HepG2 (cell line): ENCODE results near the gene CCDC57. TPM values are rescaled to one million over a fixed set of nuclear protein-coding genes. Genes with fewer than 3 reads are reported as not detected.

Experiments used
- GABPA ChIP-seq, 2 experiments: IDR thresholded peaks; 2 replicates each; pipeline ENCODE4 v1.6.1; 2011 to 2016; ENCODE audit warnings: low read depth in 2 of 2, low read length in 1 of 2, missing biosample characterization in 1 of 2, missing genetic modification characterization in 1 of 2
- GPN1 ChIP-seq: sonication (generic); formaldehyde crosslinking; IDR thresholded peaks from 2 replicates; pipeline ENCODE4 v1.5.1; 2020; ENCODE audit warnings: missing genetic modification reagents, borderline replicate concordance
- KLF12 ChIP-seq: sonication (generic); formaldehyde crosslinking; IDR thresholded peaks from 2 replicates; pipeline ENCODE4 v1.4.0; 2020; ENCODE audit warnings: missing genetic modification reagents, borderline replicate concordance
- MAFK ChIP-seq, 2 experiments: IDR thresholded peaks in 1 of 2; conservative IDR thresholded peaks in 1 of 2; 2 replicates each; pipeline ENCODE4 v1.6.1; 2011; ENCODE audit warnings: improper control_type of control experiment in 2 of 2, low read length in 2 of 2
- MYC ChIP-seq: sonication (generic); formaldehyde crosslinking; IDR thresholded peaks from 2 replicates; pipeline ENCODE4 v1.9.0; 2021; ENCODE audit warnings: missing genetic modification reagents, borderline replicate concordance
- RBAK ChIP-seq: sonication (generic); formaldehyde crosslinking; IDR thresholded peaks from 2 replicates; pipeline ENCODE4 v1.5.1; 2020; ENCODE audit warnings: mild to moderate bottlenecking, missing genetic modification reagents
- ZBTB21 ChIP-seq: sonication (generic); formaldehyde crosslinking; IDR thresholded peaks from 2 replicates; pipeline ENCODE4 v1.4.0; 2020; ENCODE audit warnings: missing genetic modification reagents
- ZBTB3 ChIP-seq: sonication (generic); formaldehyde crosslinking; IDR thresholded peaks from 2 replicates; pipeline ENCODE4 v1.4.0; 2020; ENCODE audit warnings: low read depth, mild to moderate bottlenecking, moderate library complexity, missing genetic modification reagents, borderline replicate concordance
- ZNF24 ChIP-seq: fragments of 450-650 bp; IDR thresholded peaks from 2 replicates; pipeline ENCODE4 v1.6.1; 2017; ENCODE audit warnings: antibody characterized with exemption, mild to moderate bottlenecking
- ZNF703 ChIP-seq: sonication (generic); formaldehyde crosslinking; IDR thresholded peaks from 2 replicates; pipeline ENCODE4 v1.5.1; 2020; ENCODE audit warnings: missing genetic modification reagents, mild to moderate bottlenecking, moderate library complexity, borderline replicate concordance
- polyA plus RNA-seq, 8 experiments: library from polyadenylated mRNA; depleted of rRNA in 3 of 8; stranded (reverse) in 7 of 8; unstranded in 1 of 8; fragments of >200 nt; fragmentation: Illumina TruSeq in 4 of 8; extraction: Trizol in 4 of 8; gene quantifications; 2 replicates each; pipeline versions ENCODE4 v1.2.1 to v1.2.3, GENCODE V29; 2011 to 2016; ENCODE audit warnings: low read depth in 4 of 8, missing spikeins in 1 of 8, mixed read lengths in 1 of 8; ENCODE audit not compliant: insufficient read depth in 1 of 8
- total RNA-seq, 5 experiments: library from RNA; depleted of rRNA; stranded (reverse); fragments of >200 nt; fragmentation: Illumina TruSeq; extraction: Trizol; gene quantifications; 2 replicates each; pipeline ENCODE4 v1.2.3, GENCODE V29; 2016; ENCODE audit warnings: low read depth in 1 of 5
- TF ChIP-seq, protein P1 (sequence below): sonication (generic); formaldehyde crosslinking; IDR thresholded peaks from 2 replicates; pipeline ENCODE4 v1.5.0; 2020; ENCODE audit warnings: mild to moderate bottlenecking, missing genetic modification reagents, borderline replicate concordance
- TF ChIP-seq, protein P2 (sequence below): sonication (generic); formaldehyde crosslinking; IDR thresholded peaks from 2 replicates; pipeline ENCODE4 v1.8.0; 2022; ENCODE audit warnings: low read depth, missing genetic modification reagents
- TF ChIP-seq, protein P3 (sequence below): IDR thresholded peaks from 2 replicates; pipeline ENCODE4 v1.6.1; 2016; ENCODE audit warnings: mild to moderate bottlenecking
- TF ChIP-seq, protein P4 (sequence below): sonication (generic); formaldehyde crosslinking; conservative IDR thresholded peaks from 2 replicates; pipeline ENCODE4 v1.4.0; 2020; ENCODE audit warnings: missing genetic modification reagents
- TF ChIP-seq, protein P5 (sequence below): sonication (generic); formaldehyde crosslinking; IDR thresholded peaks from 2 replicates; pipeline ENCODE4 v1.5.1; 2020; ENCODE audit warnings: mild to moderate bottlenecking, missing genetic modification reagents, moderate library complexity
- TF ChIP-seq, protein P6 (sequence below): IDR thresholded peaks from 2 replicates; pipeline ENCODE4 v1.6.1; 2016

The CCDC57 gene
- total and polyA plus RNA-seq, 2 of the 13 experiments (the other 11 are each of a cell fraction or from before 2014, with no cell fraction given): 59.3 to 59.9 TPM

DNA sequence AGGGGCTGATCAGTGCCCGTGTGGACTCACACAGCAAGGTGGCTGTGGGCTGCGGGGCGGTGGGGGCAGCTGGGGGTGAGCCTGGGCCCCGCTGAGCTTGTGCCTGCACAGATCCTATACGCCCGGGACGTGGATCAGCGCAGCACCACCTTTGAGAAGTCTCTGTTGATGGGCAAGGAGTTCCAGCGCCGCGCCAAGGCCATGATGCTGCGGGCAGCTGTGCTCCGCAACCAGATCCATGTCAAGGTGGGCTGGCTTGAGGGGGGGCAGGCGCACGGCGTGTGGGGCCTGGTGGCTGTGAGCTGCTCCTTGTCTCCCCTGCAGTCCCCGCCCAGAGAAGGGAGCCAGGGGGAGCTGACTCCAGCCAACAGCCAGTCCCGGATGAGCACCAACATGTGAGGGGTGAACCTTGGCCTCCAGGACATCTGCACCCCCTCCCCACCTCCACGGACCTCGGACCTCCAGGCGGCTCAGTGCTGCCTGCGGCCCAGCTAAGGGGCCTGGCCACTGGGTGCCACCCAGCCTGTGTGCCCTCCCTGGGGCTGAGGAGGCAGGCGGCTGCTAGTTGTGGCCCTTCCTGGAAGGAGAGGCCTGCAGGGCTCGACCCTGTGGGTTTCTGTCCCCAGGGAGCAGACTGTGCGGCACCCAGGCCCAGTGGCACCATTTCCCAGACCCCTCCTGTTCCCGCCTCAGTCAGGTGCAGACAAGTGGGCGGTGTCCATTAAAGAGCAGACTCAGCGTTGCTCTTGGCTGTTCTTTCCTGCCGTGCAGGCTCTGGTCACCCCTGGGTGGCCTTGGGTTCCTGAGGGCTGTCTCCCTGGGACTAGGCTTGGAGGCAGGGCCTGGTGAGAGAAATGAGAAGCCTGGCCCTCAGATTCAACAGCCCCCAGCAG is 155.7 kb downstream of the CCDC57 start (continued):
- TF ChIP-seq, protein P1, sequence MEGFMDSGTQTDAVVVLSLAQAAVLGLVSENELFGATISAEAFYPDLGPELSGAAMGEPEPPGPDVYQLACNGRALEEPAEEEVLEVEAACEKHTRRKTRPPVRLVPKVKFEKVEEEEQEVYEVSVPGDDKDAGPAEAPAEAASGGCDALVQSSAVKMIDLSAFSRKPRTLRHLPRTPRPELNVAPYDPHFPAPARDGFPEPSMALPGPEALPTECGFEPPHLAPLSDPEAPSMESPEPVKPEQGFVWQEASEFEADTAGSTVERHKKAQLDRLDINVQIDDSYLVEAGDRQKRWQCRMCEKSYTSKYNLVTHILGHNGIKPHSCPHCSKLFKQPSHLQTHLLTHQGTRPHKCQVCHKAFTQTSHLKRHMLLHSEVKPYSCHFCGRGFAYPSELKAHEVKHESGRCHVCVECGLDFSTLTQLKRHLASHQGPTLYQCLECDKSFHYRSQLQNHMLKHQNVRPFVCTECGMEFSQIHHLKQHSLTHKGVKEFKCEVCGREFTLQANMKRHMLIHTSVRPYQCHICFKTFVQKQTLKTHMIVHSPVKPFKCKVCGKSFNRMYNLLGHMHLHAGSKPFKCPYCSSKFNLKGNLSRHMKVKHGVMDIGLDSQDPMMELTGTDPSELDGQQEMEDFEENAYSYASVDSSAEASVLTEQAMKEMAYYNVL (CRISPR knock-in tag): no peak; the same call in 1 of the 2 replicates
- TF ChIP-seq MYC (CRISPR knock-in tag) (peak; percentile 74; the same call in 1 of the 2 replicates), ZBTB3 (no peak), GABPA (IDR thresholded peaks at IDR 0.05; ENCODE audit: low read depth, low read length) (no peak), GABPA (CRISPR knock-in tag; IDR thresholded peaks at IDR 0.05; ENCODE audit: low read depth) (peak; percentile 34; the same call in 1 of the 2 replicates), KLF12 (0 out of 2 replicates have a peak, but pooled peaks have one; percentile 29), ZBTB21 (CRISPR knock-in tag) (no peak), ZNF24 (no peak), ZNF703 (no peak; the same call in 1 of the 2 replicates), GPN1 (CRISPR knock-in tag) (no peak), MAFK (conservative IDR thresholded peaks at IDR 0.05 in 1 of 2, IDR thresholded peaks at IDR 0.05 in 1 of 2; ENCODE audit: low read length in 2 of 2) (peak; percentile 61 to 66; a peak in 3 of 4 replicates), RBAK (CRISPR knock-in tag) (peak; percentile 69; the same call in 1 of the 2 replicates)
- TF ChIP-seq, protein P2, sequence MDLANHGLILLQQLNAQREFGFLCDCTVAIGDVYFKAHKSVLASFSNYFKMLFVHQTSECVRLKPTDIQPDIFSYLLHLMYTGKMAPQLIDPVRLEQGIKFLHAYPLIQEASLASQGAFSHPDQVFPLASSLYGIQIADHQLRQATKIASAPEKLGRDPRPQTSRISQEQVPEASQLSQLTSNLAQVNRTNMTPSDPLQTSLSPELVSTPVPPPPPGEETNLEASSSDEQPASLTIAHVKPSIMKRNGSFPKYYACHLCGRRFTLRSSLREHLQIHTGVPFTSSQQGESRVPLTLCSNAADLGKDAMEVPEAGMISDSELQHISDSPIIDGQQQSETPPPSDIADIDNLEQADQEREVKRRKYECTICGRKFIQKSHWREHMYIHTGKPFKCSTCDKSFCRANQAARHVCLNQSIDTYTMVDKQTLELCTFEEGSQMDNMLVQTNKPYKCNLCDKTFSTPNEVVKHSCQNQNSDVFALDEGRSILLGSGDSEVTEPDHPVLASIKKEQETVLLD (CRISPR knock-in tag): no peak
- TF ChIP-seq, protein P3, sequence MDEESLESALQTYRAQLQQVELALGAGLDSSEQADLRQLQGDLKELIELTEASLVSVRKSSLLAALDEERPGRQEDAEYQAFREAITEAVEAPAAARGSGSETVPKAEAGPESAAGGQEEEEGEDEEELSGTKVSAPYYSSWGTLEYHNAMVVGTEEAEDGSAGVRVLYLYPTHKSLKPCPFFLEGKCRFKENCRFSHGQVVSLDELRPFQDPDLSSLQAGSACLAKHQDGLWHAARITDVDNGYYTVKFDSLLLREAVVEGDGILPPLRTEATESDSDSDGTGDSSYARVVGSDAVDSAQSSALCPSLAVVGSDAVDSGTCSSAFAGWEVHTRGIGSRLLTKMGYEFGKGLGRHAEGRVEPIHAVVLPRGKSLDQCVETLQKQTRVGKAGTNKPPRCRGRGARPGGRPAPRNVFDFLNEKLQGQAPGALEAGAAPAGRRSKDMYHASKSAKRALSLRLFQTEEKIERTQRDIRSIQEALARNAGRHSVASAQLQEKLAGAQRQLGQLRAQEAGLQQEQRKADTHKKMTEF (CRISPR knock-in tag): peak; percentile 73; the same call in 1 of the 2 replicates
- TF ChIP-seq, protein P4, sequence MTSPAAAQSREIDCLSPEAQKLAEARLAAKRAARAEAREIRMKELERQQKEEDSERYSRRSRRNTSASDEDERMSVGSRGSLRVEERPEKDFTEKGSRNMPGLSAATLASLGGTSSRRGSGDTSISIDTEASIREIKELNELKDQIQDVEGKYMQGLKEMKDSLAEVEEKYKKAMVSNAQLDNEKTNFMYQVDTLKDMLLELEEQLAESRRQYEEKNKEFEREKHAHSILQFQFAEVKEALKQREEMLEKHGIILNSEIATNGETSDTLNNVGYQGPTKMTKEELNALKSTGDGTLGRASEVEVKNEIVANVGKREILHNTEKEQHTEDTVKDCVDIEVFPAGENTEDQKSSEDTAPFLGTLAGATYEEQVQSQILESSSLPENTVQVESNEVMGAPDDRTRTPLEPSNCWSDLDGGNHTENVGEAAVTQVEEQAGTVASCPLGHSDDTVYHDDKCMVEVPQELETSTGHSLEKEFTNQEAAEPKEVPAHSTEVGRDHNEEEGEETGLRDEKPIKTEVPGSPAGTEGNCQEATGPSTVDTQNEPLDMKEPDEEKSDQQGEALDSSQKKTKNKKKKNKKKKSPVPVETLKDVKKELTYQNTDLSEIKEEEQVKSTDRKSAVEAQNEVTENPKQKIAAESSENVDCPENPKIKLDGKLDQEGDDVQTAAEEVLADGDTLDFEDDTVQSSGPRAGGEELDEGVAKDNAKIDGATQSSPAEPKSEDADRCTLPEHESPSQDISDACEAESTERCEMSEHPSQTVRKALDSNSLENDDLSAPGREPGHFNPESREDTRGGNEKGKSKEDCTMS (CRISPR knock-in tag): no peak
- TF ChIP-seq, protein P5, sequence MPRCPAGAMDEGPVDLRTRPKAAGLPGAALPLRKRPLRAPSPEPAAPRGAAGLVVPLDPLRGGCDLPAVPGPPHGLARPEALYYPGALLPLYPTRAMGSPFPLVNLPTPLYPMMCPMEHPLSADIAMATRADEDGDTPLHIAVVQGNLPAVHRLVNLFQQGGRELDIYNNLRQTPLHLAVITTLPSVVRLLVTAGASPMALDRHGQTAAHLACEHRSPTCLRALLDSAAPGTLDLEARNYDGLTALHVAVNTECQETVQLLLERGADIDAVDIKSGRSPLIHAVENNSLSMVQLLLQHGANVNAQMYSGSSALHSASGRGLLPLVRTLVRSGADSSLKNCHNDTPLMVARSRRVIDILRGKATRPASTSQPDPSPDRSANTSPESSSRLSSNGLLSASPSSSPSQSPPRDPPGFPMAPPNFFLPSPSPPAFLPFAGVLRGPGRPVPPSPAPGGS (CRISPR knock-in tag): peak; percentile 78; the same call in 1 of the 2 replicates
- TF ChIP-seq, protein P6, sequence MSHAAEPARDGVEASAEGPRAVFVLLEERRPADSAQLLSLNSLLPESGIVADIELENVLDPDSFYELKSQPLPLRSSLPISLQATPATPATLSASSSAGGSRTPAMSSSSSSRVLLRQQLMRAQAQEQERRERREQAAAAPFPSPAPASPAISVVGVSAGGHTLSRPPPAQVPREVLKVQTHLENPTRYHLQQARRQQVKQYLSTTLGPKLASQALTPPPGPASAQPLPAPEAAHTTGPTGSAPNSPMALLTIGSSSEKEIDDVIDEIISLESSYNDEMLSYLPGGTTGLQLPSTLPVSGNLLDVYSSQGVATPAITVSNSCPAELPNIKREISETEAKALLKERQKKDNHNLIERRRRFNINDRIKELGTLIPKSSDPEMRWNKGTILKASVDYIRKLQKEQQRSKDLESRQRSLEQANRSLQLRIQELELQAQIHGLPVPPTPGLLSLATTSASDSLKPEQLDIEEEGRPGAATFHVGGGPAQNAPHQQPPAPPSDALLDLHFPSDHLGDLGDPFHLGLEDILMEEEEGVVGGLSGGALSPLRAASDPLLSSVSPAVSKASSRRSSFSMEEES (CRISPR knock-in tag): peak; percentile 68; the same call in 1 of the 2 replicates
